ENCODE data around the gene LAIR2.

- TF ChIP-seq CTCF (IDR thresholded peaks at IDR 0.05 in 2 of 3, conservative IDR thresholded peaks at IDR 0.05 in 1 of 3; ENCODE audit: borderline replicate concordance in 1 of 3, insufficient read depth in 1 of 3, low read depth in 2 of 3, low read length in 2 of 3) (no peak), SP1 (IDR thresholded peaks at IDR 0.05; ENCODE audit: low read depth) (no peak), SRF (IDR thresholded peaks at IDR 0.05; ENCODE audit: low read depth) (no peak)
Measured at GRCh38 chr19:54461613-54462012, 41.0 kb upstream of the LAIR2 start.

Data from HCT116 (cell line).